Right lobe of liver (tissue), 4 donors: ENCODE data around the gene PIAS4.

ENCODE experiments used
- POLR2A ChIP-seq: fragments of 450-650 bp; IDR thresholded peaks from one replicate; pipeline ENCODE4 v1.6.1; 2017; ENCODE audit warnings: antibody characterized with exemption, mild to moderate bottlenecking
- TF ChIP-seq, protein P1 (sequence below), 4 donors: fragments of 200-600 bp in 3 of 4; fragments of 450-650 bp in 1 of 4; IDR thresholded peaks; one replicate each; pipeline versions ENCODE4 v1.5.1 to v1.8.0; 2016 to 2022; ENCODE audit warnings: antibody characterized with exemption in 4 of 4, mild to moderate bottlenecking in 2 of 4
- donor health status: DM: no; HTN: no; CAD: no.
- donor health status: DM: no; HTN: no; CAD: no.
- donor health status: DM: no; HTN: yes; CAD: no.

DNA sequence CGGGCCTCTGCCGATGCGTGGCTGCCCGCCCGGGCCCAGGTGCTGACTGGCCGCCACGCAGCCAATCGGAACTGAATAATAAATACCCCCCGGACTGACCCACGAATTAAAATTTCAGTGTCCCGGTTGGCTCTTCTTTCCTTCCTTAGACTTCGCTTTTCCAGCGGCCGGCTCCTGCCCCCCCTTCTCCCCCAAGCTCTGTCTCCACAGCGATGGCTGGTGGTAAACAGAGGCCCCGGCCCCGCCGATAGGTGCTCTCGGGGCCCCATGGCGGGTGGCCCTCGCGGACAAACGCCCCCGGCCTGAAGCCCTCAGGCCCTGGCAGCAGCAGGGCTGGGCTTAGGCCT is 56.6 kb downstream of the PIAS4 start:
- TF ChIP-seq, protein P1, sequence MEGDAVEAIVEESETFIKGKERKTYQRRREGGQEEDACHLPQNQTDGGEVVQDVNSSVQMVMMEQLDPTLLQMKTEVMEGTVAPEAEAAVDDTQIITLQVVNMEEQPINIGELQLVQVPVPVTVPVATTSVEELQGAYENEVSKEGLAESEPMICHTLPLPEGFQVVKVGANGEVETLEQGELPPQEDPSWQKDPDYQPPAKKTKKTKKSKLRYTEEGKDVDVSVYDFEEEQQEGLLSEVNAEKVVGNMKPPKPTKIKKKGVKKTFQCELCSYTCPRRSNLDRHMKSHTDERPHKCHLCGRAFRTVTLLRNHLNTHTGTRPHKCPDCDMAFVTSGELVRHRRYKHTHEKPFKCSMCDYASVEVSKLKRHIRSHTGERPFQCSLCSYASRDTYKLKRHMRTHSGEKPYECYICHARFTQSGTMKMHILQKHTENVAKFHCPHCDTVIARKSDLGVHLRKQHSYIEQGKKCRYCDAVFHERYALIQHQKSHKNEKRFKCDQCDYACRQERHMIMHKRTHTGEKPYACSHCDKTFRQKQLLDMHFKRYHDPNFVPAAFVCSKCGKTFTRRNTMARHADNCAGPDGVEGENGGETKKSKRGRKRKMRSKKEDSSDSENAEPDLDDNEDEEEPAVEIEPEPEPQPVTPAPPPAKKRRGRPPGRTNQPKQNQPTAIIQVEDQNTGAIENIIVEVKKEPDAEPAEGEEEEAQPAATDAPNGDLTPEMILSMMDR (IDR thresholded peaks at IDR 0.05), result no peak
- TF ChIP-seq POLR2A, result no peak
